ENCODE measurements around the gene PPIL1.

DNA sequence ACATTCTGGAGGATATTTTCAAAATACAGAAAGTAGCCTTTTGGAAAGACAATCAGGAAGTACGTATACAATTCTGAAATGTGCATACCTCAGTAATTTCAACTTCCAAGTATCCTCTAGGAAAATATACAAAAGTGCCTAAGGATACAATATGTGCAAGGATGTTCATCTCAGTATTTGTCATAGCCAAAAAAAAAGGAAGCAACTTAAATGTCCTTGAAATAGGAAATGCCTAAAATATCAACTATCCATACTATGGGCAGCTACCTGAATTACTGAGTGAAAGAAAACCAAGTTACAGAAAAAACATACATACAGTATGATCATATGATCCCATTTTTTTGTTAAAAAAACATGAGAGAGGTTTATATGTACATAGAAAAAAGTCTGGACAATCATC lies 1.5 kb downstream of the PPIL1 start:
- no peak for TF ChIP-seq CTCF (conservative IDR thresholded peaks at IDR 0.05; ENCODE audit: low read depth, low read length)
- no peak for TF ChIP-seq EZH2 (IDR thresholded peaks at IDR 0.05; ENCODE audit: borderline replicate concordance, low read depth, low read length, poor library complexity, severe bottlenecking)
